ENCODE measurements around the gene TAF8. TPM values are rescaled to one million over a fixed set of nuclear protein-coding genes. Genes with fewer than 3 reads are reported as not detected.
A peak's percentile ranks its signal among the peaks of the same experiment; 100 is the strongest.

Gene TAF8
- total RNA-seq, 4 donors from 2014 or later: 24.5 to 37.6 (median 24.6) TPM

DNA sequence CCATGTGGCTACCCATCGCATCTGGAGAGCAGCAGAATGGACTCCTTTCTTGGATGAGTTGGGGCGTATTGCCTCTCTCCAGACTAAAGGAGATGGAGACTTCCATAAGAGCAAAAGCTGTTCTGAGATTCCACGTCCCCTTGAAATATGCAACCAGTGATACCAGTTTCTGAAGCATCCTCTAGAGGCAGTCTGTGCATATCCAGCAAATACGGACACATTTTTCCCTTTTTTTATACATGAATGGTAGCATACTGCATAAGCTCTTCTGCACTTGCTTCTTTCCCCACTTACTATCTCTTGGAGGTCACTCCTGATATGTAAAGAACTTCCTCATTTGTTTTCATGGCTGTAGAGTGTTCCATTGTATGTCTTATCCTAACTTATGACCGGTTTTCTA lies 34.6 kb downstream of the TAF8 start:
- H3K27ac ChIP-seq: no peak overlapping the region
- no peak for DNase-seq
- H3K4me1 ChIP-seq: no peaks in the 10 kb centered on the region
- peaks cover 0 to 8% (median 0%) of the 10 kb centered on the region in 3 donors for H3K36me3 ChIP-seq
- H3K9me3 ChIP-seq: no peaks in the 10 kb centered on the region
- H3K4me3 ChIP-seq: no peak overlapping the region
- H3K27me3 ChIP-seq: no peaks in the 10 kb centered on the region
- no peak for TF ChIP-seq POLR2A (IDR thresholded peaks at IDR 0.05)
- TF ChIP-seq, protein P1, sequence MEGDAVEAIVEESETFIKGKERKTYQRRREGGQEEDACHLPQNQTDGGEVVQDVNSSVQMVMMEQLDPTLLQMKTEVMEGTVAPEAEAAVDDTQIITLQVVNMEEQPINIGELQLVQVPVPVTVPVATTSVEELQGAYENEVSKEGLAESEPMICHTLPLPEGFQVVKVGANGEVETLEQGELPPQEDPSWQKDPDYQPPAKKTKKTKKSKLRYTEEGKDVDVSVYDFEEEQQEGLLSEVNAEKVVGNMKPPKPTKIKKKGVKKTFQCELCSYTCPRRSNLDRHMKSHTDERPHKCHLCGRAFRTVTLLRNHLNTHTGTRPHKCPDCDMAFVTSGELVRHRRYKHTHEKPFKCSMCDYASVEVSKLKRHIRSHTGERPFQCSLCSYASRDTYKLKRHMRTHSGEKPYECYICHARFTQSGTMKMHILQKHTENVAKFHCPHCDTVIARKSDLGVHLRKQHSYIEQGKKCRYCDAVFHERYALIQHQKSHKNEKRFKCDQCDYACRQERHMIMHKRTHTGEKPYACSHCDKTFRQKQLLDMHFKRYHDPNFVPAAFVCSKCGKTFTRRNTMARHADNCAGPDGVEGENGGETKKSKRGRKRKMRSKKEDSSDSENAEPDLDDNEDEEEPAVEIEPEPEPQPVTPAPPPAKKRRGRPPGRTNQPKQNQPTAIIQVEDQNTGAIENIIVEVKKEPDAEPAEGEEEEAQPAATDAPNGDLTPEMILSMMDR (IDR thresholded peaks at IDR 0.05): no peak

DNA sequence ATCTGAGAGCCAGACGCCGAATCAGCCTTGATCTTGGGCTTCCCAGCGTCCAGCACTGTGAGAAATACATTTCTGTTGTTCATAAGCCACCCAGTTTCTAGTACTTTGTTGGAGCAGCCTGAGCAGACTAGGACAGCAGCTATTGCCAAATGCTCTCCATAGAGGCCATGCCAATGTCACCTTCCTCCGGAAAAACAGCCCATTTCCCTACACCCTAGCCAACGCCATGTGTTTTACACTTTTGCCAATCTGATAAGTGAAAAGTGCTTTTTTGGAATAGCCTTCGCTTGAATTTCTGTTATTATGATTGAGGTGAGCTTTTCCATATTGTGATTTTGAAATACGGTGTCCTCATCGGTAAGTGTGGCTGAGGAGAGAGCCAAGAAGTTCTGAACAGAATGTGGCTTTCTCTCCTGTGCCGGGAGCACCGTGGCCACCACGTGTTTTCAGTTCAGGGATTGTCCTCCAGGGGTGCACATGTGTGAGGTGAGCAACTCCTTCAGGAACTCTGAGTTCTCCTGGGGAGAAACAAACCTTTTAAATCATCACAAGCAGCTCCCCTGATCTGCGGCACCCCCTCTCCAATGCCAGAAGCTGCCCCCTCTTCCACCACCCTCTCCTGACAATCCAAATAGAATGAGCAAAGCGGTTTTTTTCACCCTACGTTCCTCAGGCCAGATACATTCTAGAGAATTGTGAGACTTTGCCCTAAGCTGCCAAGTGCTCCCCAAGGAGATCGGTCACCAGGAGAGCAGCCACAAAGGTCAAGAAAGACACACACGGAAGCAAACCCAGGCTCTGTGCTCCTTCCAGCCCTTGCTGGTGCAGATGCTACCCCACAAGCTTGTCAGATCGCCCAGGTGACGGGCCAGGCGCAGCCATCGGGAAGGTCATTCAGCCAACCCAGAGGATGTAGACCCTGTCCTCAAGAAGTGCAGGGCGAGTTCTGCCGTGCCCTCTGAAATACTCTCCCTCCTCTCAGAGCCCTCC lies 36.0 kb downstream of the TAF8 start:
- no peak for TF ChIP-seq POLR2A (IDR thresholded peaks at IDR 0.05)
- TF ChIP-seq, protein P1 (IDR thresholded peaks at IDR 0.05): peak in 4 of 6 experiments; percentile 10 to 57 (median 42)
- DNase-seq: peak in 1 of 3 donors; percentile 56
- Histone ChIP-seq H3K4me3 (no peak overlapping the region), H3K9me3 (no peaks in the 10 kb centered on the region), H3K36me3 (peaks cover 0 to 4% (median 0%) of the 10 kb centered on the region in 3 donors), H3K4me1 (no peaks in the 10 kb centered on the region), H3K27me3 (no peaks in the 10 kb centered on the region), H3K27ac (peak overlapping the region in 2 of 4 donors; percentile 25 to 37)

DNA sequence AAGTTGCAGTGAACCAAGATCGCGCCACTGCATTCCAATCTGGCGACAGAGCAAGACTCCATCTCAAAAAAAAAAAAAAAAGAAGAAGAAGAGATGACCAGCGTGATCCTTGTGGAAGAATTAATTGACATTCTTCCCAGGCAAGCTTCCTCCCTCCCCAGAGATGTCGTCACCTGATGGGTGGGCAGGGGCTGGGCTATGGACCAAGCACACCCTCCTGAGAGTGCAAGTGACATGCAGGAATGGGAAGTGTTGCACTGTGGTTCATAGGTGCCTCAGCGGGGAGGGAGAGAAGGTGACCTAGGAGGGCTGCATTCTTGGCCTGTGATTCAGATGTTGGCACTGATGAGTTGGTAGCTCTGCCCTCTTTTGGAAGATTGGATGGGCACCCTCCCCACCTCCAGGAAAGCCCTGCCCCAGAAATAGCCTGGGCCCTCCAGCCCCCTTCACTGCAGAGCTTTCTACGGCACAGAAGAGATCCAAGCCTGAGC lies 37.8 kb downstream of the TAF8 start:
- Histone ChIP-seq H3K4me1 (no peaks in the 10 kb centered on the region), H3K27me3 (no peaks in the 10 kb centered on the region), H3K9me3 (no peaks in the 10 kb centered on the region), H3K36me3 (no peaks in the 10 kb centered on the region), H3K27ac (no peak overlapping the region), H3K4me3 (no peak overlapping the region)
- TF ChIP-seq, protein P1 (IDR thresholded peaks at IDR 0.05): no peak
- TF ChIP-seq POLR2A (IDR thresholded peaks at IDR 0.05): no peak
- DNase-seq: no peak

DNA sequence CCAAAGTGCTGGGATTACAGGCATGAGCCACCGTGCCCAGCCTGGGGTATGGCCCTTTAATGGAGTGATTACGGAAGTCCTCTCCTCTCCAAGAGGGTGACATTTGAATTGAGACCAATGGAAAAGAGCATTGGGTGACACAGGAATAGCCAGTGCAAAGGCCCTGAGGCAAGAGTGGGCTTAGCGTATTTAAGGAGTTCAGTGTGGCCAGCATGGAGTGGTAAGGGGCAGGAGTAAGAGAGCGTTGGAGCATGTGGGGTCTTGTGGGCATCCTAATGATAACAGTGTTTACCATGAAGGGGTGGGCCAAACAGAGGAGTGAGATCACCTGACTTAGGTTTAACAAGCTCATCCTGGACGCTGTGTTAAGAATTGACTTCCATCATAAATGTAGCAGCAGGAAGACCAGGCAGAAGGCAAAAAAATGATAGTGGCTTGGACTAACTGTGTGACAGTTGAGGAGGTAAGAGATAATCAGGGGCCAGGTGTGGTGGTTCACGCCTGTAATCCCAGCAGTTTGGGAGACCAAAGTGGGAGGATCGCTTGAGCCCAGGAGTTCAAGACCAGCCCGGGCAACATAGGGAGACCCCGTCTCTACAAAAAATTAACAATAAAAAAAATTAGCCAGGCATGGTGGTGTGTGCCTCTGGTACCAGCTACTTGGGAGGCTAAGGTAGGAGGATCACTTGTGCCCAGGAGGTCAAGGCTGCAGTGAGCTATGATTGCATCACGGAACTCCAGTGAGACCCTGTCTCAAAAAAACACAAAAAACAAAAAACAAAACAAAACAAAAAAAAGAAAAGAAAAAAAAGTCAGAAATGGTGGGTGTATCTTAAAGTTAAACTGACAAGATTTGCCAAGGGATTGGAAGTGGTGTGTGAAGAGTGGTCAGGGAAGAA lies 40.7 kb downstream of the TAF8 start:
- Histone ChIP-seq H3K27ac (no peak overlapping the region), H3K27me3 (no peaks in the 10 kb centered on the region), H3K4me3 (no peak overlapping the region), H3K36me3 (no peaks in the 10 kb centered on the region), H3K9me3 (no peaks in the 10 kb centered on the region), H3K4me1 (peaks cover 0 to 6% (median 0%) of the 10 kb centered on the region in 4 donors)
- TF ChIP-seq, protein P1 (IDR thresholded peaks at IDR 0.05): no peak
- TF ChIP-seq POLR2A (IDR thresholded peaks at IDR 0.05): no peak
- no peak for DNase-seq

DNA sequence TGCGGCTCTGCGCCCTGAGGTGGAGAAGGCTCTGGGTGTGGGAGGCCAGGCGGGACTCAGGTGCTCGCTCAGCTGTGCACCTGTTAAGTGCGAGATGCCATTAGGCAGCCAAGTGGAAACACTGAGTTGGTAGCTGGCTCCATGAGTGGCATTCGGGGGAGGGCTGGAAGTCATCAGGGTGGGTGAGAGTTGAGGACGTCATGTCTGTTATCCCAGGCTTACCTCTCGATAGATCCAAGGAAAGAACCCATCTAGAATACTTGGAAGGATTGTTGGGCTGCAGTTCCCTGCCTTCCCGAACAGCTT lies 41.3 kb downstream of the TAF8 start:
- Histone ChIP-seq H3K36me3 (no peaks in the 10 kb centered on the region), H3K27ac (no peak overlapping the region), H3K4me3 (no peak overlapping the region), H3K9me3 (no peaks in the 10 kb centered on the region), H3K27me3 (no peaks in the 10 kb centered on the region), H3K4me1 (peaks cover 0 to 6% (median 0%) of the 10 kb centered on the region in 4 donors)
- DNase-seq: no peak
- TF ChIP-seq, protein P1 (IDR thresholded peaks at IDR 0.05): no peak
- TF ChIP-seq POLR2A (IDR thresholded peaks at IDR 0.05): no peak
